Glomerular visceral epithelial cell (primary cell): ENCODE data around the gene MBOAT1.
"Not testable (repeated sequence)": the region's sequence is repeated elsewhere in the genome, so short reads cannot be mapped to it uniquely, and the experiment has no call there.

Experiments used
- DNase-seq: peaks from one replicate; pipeline ENCODE4 v3.0.0-alpha.2; 2016; ENCODE audit errors: extremely low spot score

Gene MBOAT1

DNA sequence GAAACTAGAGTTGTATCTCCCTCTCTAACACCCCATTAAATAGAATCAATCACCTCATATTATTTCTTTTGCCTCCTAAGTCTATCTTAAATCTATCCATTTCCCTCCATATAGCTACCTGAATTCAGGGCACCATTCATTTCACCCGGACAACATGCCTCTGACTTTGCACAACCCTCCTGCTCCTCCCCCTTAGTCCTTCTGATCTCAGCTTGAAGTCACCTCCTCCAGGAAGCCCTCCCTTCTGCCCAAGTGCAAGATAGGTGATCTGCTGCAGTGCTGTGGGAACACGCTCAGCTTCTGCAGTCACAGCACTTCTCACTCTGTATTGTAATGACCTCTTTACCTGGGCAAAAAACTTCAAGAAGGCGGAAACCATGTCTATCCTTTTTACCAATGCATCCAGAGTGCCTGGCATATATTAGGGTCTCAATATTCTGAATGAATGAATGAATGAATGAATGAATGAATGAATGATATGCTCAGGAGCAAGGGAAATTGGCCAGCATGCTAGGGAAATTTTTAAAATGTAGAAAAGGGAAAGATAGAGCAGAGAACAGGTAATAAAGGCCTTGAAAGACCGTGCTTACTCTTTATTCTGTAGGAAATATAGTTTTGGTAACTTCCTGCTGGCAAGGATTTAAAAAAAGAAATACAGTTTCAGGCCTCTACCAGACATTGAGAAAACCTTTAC, 41.7 kb downstream of the MBOAT1 start:
- DNase-seq = no peak

DNA sequence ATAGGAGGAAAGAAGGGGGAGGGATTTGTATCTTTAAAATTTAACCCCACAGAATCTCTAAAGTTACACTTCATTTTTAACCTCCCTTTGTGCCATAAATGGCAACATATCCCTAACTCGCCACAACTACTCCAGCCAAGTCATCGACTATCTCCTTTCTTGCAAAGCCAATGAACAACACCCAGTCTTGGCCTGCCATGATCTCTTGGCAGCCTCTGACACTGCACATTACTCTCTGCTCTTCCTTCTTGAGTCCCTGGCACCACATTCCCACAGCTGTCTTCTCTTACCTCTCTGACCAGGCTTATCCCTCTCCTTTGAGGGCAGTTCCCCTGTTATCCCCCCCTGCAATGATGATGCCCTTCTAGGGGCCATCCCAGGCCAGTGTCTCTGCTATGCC, 42.5 kb downstream of the MBOAT1 start:
- no peak for DNase-seq

DNA sequence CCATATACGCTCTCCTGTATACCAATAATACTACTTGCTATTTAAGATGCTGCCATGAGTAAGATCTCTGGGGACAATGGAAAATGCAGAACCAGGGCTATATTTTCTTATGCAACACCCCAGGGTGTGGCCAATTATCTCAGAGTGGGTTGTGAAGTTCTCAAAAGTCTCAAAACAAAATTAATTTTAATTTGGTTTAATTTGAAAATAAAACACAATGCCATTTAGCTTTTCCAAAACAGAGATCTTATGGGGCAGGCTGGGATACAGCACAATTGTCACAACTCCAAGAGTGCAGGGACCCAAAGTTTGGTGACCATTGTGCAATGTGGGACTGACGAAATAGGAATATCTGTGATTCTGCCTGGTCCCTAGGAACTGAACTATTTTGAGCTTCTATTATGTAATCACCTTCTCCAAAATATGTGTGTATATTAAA, 43.1 kb downstream of the MBOAT1 start:
- DNase-seq = no peak

DNA sequence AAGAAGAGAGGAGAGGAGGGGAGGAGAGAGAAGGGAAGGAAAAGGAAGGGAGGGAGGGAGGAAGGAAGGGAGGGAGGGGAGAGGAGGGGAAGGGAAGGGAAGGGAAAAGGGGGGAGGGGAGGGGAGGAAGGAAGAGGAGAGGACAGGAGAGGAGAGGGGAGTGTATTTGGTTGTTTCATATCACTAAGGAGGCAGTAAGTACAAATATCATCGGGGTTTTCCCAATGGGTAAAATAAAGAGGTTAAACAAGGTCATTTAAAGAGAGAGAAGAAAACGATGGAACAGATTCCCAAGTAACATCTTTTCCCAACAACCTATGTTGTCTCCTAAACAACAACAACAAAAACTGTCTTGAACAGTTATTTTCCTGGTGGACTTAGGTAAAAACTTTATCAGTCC, 43.6 kb downstream of the MBOAT1 start:
- no peak for DNase-seq

DNA sequence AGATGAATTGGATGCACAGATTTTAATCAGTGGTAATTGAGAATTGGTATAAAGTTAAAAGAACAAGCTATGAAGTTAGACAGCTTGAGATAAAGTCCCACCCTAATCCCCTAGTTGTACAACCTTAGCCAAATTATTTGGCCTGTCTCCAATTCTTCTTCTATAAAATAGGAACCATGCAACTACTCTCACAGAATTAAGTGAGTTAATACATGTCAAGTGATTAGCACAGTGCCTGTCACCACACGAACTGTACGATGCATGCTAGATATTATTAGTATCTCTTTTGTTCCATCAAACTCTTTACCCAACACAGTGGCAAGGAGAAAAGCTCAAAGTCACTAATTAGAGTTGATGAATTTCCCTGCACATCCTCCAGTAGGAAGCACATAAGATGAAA, 44.7 kb downstream of the MBOAT1 start:
- DNase-seq = no peak

DNA sequence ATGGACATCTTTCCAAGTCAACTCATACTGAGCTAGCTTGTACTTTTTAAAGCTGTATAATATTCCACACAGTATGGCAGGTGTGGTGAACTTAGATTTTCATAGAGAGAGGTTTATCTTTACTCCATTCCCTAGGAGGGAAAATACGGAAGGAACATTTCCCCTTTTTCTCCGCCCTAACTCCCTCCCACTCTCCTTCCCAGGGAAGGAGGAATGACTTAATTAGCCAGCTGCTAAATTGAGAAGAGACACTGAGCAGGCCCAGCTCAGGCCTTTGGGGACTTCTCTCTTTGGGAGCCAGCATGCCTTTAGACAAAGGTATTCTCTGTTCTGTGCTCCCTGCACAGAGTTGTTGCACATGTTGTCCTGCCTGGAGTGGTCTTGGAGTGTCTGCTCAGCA, 46.1 kb downstream of the MBOAT1 start:
- no peak for DNase-seq

- DNase-seq = no peak
These were observed 49.8 kb downstream of the MBOAT1 start for GRCh38 chr6:20162515-20162914.

DNA sequence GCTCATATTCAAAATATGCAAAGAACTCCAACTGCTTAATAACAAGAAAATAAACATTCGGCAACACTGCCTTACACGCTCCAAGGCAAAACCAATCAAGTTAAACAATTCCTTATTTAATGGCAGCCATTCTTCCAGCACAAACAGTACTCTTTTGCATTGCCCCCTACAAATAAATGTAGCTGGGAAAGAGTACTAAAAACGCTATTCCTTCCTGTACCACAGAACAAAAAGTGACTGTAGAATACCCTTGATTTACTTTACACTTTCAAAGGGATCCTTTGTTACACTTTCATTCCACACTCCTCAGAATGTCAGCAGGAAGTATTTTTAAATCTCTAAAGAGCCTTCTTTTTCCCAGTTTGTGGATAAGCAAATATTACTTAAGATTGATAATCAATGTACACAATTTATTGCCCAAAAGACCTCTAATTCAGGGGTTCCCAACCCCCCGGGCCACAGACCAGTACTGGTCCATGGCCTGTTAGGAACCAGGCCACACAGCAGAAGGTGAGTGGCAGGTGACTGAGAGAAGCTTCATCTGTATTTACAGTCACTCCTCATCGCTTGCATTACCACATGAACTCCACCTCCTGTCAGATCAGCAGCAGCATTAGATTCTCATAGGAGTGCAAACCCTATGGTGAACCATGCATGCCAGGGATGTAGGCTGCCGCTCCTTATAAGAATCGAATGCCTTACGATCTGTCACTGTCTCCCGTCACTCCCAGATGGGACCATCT, 51.6 kb downstream of the MBOAT1 start:
- no peak for DNase-seq

- DNase-seq = no peak
These were observed 52.3 kb downstream of the MBOAT1 start for GRCh38 chr6:20159781-20160540.

DNA sequence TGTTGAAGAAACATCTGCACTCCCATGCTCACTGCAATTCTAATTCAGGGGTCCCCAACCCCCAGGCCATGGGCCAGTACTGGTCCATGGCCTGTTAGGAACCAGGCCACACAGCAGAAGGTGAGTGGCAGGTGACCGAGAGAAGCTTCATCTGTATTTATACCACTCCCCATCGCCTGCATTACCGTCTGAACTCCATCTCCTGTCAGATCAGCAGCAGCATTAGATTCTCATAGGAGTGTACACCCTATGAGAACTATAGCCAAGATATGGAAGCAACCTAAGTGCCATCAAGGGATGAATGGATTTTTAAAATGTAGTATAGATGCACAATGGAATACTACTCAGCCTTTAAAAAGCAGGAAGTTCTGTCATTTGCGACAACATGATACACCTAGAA, 53.2 kb downstream of the MBOAT1 start:
- no peak for DNase-seq

- DNase-seq = no peak
These were observed 53.6 kb downstream of the MBOAT1 start for GRCh38 chr6:20158676-20159075.

DNA sequence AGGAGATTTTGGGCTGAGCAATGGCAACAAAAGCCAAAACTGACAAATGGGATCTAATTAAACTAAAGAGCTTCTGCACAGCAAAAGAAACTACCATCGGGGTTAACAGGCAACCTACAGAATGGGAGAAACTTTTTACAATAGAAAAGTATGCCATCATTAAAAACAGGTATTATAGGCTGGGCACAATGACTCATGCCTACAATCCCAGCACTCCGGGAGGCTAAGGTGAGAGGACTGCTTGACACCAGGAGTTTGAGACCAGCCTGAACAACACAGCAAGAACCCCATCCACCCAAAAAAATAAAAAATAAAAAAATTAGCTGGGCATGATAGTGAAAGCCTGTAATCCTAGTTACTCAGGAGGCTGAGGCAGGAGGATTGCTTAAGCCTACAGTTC, 55.4 kb downstream of the MBOAT1 start:
- no peak for DNase-seq

GRCh38 chr6:20154753-20155152, 57.5 kb downstream of the MBOAT1 start:
- DNase-seq = no peak

GRCh38 chr6:20153194-20153593, 59.1 kb downstream of the MBOAT1 start:
- no peak for DNase-seq

DNA sequence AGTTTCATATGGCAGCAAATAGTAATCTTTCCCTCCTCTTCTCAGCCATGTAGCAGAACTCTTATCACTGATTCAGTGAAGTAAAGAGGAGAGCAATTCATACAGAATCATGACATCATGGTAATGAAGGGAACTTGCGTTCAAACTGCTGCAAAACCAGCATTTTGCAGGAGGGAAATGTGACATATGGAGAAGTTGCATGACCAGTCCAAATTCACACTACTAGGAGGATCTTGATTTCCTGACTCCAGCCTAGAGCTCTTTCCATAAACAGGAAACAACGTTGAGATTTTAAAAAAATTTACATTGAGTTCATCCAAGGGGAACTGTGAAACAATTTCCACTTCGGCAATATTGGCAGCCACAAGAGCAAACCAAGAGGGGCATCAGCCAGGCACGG, 63.8 kb downstream of the MBOAT1 start:
- DNase-seq = no peak

- DNase-seq = no peak
These were observed 64.8 kb downstream of the MBOAT1 start for GRCh38 chr6:20147469-20147868.

DNA sequence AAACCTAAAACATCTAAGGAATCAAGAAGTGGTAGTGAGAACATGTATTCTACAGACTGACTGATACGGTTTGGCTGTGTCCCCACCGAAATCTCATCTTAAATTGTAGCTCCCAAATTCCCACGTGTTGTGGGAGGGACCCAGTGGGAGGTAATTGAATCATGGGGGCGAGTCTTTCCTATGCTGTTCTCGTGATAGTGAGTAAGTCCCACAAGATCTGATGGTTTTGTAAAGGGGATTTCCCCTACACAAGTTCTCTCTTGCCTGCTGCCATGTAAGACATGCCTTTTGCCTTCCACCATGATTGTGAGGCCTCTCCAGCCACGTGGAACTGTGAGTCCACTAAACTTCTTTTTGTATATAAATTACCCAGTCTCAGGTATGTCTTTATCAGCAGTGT, 65.4 kb downstream of the MBOAT1 start:
- DNase-seq = not testable (repeated sequence)

DNA sequence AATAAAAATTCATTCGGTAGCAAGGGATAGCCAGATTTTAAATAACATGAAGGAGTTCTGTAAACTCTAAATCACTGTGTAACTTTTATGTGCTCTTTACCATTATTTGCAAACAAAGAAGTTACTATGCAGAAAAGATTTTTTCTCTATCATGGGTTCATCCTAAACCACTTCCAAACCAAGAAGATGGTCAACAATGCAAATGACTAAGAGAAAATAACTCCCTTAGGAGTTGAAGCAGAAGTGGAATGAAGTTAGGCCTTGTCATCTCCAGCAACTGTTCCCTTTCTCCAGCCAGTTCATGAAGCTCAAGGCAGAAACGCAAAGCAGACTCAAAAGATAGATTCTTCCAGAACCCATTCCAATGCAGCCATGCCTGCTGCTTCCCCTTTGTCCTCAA, 66.0 kb downstream of the MBOAT1 start:
- DNase-seq = no peak

- DNase-seq = no peak
These were observed 69.4 kb downstream of the MBOAT1 start for GRCh38 chr6:20142866-20143265.

DNA sequence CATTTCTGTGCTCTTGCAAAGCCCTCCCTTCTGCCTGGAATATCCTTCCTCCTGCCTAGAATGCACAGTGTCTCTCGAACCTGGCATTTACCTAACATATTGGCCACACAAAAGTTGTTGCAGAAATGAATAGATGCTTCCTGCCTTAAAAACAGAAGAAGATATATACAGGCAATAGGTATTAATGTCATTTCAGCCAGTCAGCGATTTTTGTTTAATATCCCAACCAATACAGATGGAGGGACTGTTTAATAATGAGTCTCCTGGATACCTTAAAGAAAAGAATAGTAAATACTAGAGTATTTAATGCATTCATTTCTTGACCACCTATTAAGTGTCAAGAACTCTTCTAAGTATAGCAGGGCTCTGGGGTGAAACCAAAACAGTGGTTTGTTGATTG, 70.3 kb downstream of the MBOAT1 start:
- no peak for DNase-seq

DNA sequence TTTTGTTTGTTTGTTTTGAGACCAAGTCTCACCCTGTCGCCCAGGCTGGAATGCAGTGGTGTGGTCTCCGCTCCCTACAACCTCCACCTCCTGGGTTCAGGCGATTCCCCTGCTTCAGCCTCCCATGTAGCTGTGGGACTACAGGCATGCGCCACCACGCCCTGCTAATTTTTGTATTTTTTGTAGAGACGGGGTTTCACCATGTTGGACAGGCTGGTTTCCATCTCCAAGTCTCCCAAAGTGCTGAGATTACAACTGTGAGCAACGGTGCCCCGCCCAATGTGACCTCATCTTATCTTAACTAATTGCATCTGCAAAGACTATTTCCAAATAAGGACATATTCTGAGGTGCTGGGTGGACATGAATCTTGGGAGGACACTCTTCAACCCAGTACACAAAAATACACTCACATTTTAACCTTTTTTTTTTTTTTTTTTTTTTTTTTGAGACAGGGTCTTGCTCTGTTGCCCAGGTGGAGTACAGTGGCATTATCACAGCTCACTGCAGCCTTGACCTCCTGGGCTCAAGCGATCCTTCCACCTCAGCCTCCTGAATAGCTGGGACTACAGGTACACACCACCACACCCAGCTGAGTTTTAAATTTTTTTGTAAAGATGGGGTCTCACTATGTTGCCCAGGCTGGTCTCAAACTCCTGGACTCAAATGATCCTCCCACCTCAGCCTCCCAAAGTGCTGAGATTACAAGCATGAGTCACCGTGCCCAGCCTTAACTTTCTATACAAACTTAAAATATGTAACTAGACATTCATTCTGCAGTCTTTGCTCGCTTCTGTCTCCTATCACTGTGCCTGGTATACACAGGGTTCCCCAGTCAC, 72.9 kb downstream of the MBOAT1 start:
- DNase-seq = not testable (repeated sequence)

GRCh38 chr6:20137837-20138236, 74.4 kb downstream of the MBOAT1 start:
- DNase-seq = no peak
